GM19324 (cell line): Measurements from ENCODE around the gene PRKCH.

ENCODE experiments used
- ATAC-seq: cut with Tn5 transposase; IDR thresholded peaks from one replicate; pipeline ENCODE4 v1.9.1; 2021; ENCODE audit warnings: mild to moderate bottlenecking, moderate library complexity; ENCODE audit not compliant: unreplicated experiment, low FRiP score

PRKCH gene

GRCh38 chr14:61417883-61418455 is 96.6 kb downstream of the PRKCH start:
- no peak for ATAC-seq

GRCh38 chr14:61418746-61419145 is 97.4 kb downstream of the PRKCH start:
- no peak for ATAC-seq

- no peak for ATAC-seq
Observed at GRCh38 chr14:61419201-61419600, 97.8 kb downstream of the PRKCH start.

GRCh38 chr14:61420326-61420725 is 98.9 kb downstream of the PRKCH start:
- ATAC-seq, result no peak

- no peak for ATAC-seq
Observed at GRCh38 chr14:61421212-61421923, 100.0 kb downstream of the PRKCH start.

- no peak for ATAC-seq
Observed at GRCh38 chr14:61426048-61426447, 104.7 kb downstream of the PRKCH start.

- ATAC-seq, result no peak
Observed at GRCh38 chr14:61428261-61428660, 106.9 kb downstream of the PRKCH start.

- ATAC-seq, result no peak
Observed at GRCh38 chr14:61429316-61429715, 107.9 kb downstream of the PRKCH start.

GRCh38 chr14:61430066-61430757 is 108.8 kb downstream of the PRKCH start:
- ATAC-seq, result no peak

- no peak for ATAC-seq
Observed at GRCh38 chr14:61433169-61433568, 111.8 kb downstream of the PRKCH start.

- ATAC-seq, result no peak
Observed at GRCh38 chr14:61433828-61434227, 112.4 kb downstream of the PRKCH start.

GRCh38 chr14:61434311-61434710 is 112.9 kb downstream of the PRKCH start:
- ATAC-seq, result no peak

- no peak for ATAC-seq
Observed at GRCh38 chr14:61435563-61436337, 114.4 kb downstream of the PRKCH start.

- ATAC-seq, result no peak
Observed at GRCh38 chr14:61437381-61437780, 116.0 kb downstream of the PRKCH start.

GRCh38 chr14:61438036-61438435 is 116.7 kb downstream of the PRKCH start:
- no peak for ATAC-seq

GRCh38 chr14:61438497-61438859 is 117.1 kb downstream of the PRKCH start:
- ATAC-seq, result no peak

- ATAC-seq, result no peak
Observed at GRCh38 chr14:61438860-61439765, 117.7 kb downstream of the PRKCH start.

- no peak for ATAC-seq
Observed at GRCh38 chr14:61439779-61440418, 118.5 kb downstream of the PRKCH start.

- no peak for ATAC-seq
Observed at GRCh38 chr14:61443481-61443880, 122.1 kb downstream of the PRKCH start.
